H1 (cell line): Measurements from ENCODE around the gene GRM6. TPM values are rescaled to one million over a fixed set of nuclear protein-coding genes. Genes with fewer than 3 reads are reported as not detected.
A peak's percentile ranks its signal among the peaks of the same experiment; 100 is the strongest.

Experiments used
- CTCF ChIA-PET: fragments of 300-600 bp; sonication (Branson Sonifier 250); formaldehyde crosslinking; loops from one replicate; lab custom pipeline; 2021; ENCODE audit not compliant: partially characterized antibody; lab: Charles Lee
- POLR2A ChIA-PET: fragments of 300-600 bp; sonication (Branson Sonifier 250); formaldehyde crosslinking; loops from one replicate; lab custom pipeline; 2021; ENCODE audit warnings: inconsistent platforms; ENCODE audit not compliant: partially characterized antibody; lab: Charles Lee
- DNase-seq, 2 experiments: peaks; one replicate each; pipeline versions ENCODE4 v3.0.0 to v3.0.0-alpha.2; 2010 to 2022; ENCODE audit warnings: low spot score in 2 of 2, low read depth in 1 of 2, mixed read lengths in 1 of 2
- FAIRE-seq: peaks from 2 replicates; lab custom pipeline; 2011; peaks lifted over from hg19 to GRCh38; lab: Jason Lieb, UNC
- H2AFZ ChIP-seq: 2 replicates; pipeline ENCODE4 v1.8.1; 2012; ENCODE audit warnings: low read length, inconsistent platforms
- H2AK5ac ChIP-seq: 2 replicates; pipeline ENCODE4 v1.6.1; 2013; ENCODE audit warnings: low read depth, low read length
- H2BK120ac ChIP-seq: replicated peaks from 2 replicates; pipeline ENCODE3; 2013; ENCODE audit warnings: low read depth, low read length, inconsistent platforms
- H2BK12ac ChIP-seq: 2 replicates; pipeline ENCODE4 v1.6.1; 2013; ENCODE audit warnings: low read depth, low read length
- H2BK15ac ChIP-seq: 2 replicates; pipeline ENCODE4 v1.6.1; 2013; ENCODE audit warnings: low read length
- H2BK20ac ChIP-seq: 2 replicates; pipeline ENCODE4 v1.6.1; 2013; ENCODE audit warnings: low read length
- H2BK5ac ChIP-seq: 2 replicates; pipeline ENCODE4 v1.6.1; 2013; ENCODE audit warnings: low read depth, low read length
- H3K14ac ChIP-seq: 2 replicates; pipeline ENCODE4 v1.6.1; 2013; ENCODE audit warnings: inconsistent platforms; ENCODE audit not compliant: insufficient read length
- H3K18ac ChIP-seq: 2 replicates; pipeline ENCODE4 v1.6.1; 2013; ENCODE audit warnings: low read length; ENCODE audit errors: extremely low read depth
- H3K23ac ChIP-seq: 2 replicates; pipeline ENCODE4 v1.6.1; 2013; ENCODE audit warnings: inconsistent platforms; ENCODE audit not compliant: insufficient read length
- H3K23me2 ChIP-seq: 2 replicates; pipeline ENCODE4 v1.6.1; 2013; ENCODE audit warnings: low read depth, low read length
- H3K27ac ChIP-seq: 2 replicates; pipeline ENCODE4 v1.6.1; 2011; ENCODE audit warnings: low read depth, low read length, inconsistent platforms
- H3K27me3 ChIP-seq, 4 experiments: replicated peaks in 1 of 4; 1 replicate in 1 of 4; 2 replicates in 3 of 4; pipeline versions ENCODE4 v1.6.1 to v1.8.1; 2011 to 2013; ENCODE audit warnings: low read length in 3 of 4, mild to moderate bottlenecking in 3 of 4, inconsistent platforms in 2 of 4, mixed read lengths in 2 of 4, moderate library complexity in 1 of 4; ENCODE audit not compliant: control insufficient read depth in 3 of 4, insufficient read depth in 3 of 4; ENCODE audit errors: extremely low read depth in 1 of 4
- H3K36me3 ChIP-seq, 4 experiments: 2 replicates each; pipeline versions ENCODE4 v1.6.1 to v1.8.1; 2011 to 2013; ENCODE audit warnings: mild to moderate bottlenecking in 4 of 4, low read length in 3 of 4, moderate library complexity in 2 of 4, control low read depth in 1 of 4, inconsistent platforms in 1 of 4; ENCODE audit not compliant: insufficient read depth in 4 of 4, control insufficient read depth in 2 of 4
- H3K4ac ChIP-seq: replicated peaks from 2 replicates; pipeline ENCODE3; 2013; ENCODE audit warnings: low read length, low read depth, mixed read lengths, inconsistent platforms; ENCODE audit not compliant: insufficient read length
- H3K4me1 ChIP-seq, 4 experiments: replicated peaks in 1 of 4; 1 replicate in 1 of 4; 2 replicates in 3 of 4; pipeline versions ENCODE4 v1.6.1 to v1.8.1; 2011 to 2013; ENCODE audit warnings: low read length in 3 of 4, inconsistent platforms in 2 of 4, mixed read lengths in 1 of 4; ENCODE audit not compliant: insufficient read depth in 4 of 4, control insufficient read depth in 3 of 4
- H3K4me2 ChIP-seq, 2 experiments: 2 replicates each; pipeline versions ENCODE4 v1.6.1 to v1.8.1; 2011 to 2013; ENCODE audit warnings: low read depth in 2 of 2, low read length in 2 of 2, control low read depth in 1 of 2, inconsistent platforms in 1 of 2, mild to moderate bottlenecking in 1 of 2; ENCODE audit not compliant: insufficient read depth in 1 of 2
- H3K4me3 ChIP-seq, 4 experiments: fragments of 200-600, 300-600 bp in 1 of 4; sonication (generic), shearing (Covaris generic), sonication (Bioruptor Twin) in 1 of 4; 2 replicates each; pipeline versions ENCODE4 v1.5.1 to v1.8.1; 2011 to 2016; ENCODE audit warnings: low read length in 4 of 4, low read depth in 3 of 4, control low read depth in 2 of 4, inconsistent platforms in 2 of 4, mild to moderate bottlenecking in 2 of 4, mixed read lengths in 1 of 4, moderate library complexity in 1 of 4; ENCODE audit not compliant: insufficient read depth in 2 of 4; ENCODE audit errors: extremely low read depth in 1 of 4
- H3K56ac ChIP-seq: replicated peaks from 2 replicates; pipeline ENCODE3; 2013; ENCODE audit warnings: low read depth, mild to moderate bottlenecking, mixed read lengths, low read length, inconsistent platforms; ENCODE audit not compliant: insufficient read length
- H3K79me1 ChIP-seq: 2 replicates; pipeline ENCODE4 v1.6.1; 2013; ENCODE audit warnings: low read depth, low read length, control low read depth
- H3K79me2 ChIP-seq, 2 experiments: 2 replicates each; pipeline versions ENCODE4 v1.6.1 to v1.8.1; 2012 to 2013; ENCODE audit warnings: low read length in 2 of 2, mild to moderate bottlenecking in 2 of 2, inconsistent platforms in 1 of 2; ENCODE audit not compliant: insufficient read depth in 2 of 2, control insufficient read depth in 1 of 2
- H3K9ac ChIP-seq, 4 experiments: replicated peaks in 1 of 4; 1 replicate in 1 of 4; 2 replicates in 3 of 4; pipeline versions ENCODE4 v1.6.1 to v1.8.1; 2011 to 2013; ENCODE audit warnings: low read depth in 3 of 4, low read length in 3 of 4, control low read depth in 2 of 4, mild to moderate bottlenecking in 2 of 4, moderate library complexity in 2 of 4, inconsistent platforms in 1 of 4; ENCODE audit errors: extremely low read depth in 1 of 4
- H3K9me3 ChIP-seq, 2 experiments: 2 replicates each; pipeline versions ENCODE4 v1.6.1 to v1.8.1; 2012 to 2013; ENCODE audit warnings: mild to moderate bottlenecking in 2 of 2, moderate library complexity in 2 of 2, control low read depth in 1 of 2, inconsistent platforms in 1 of 2, low read depth in 1 of 2, low read length in 1 of 2, mixed read lengths in 1 of 2; ENCODE audit not compliant: insufficient read depth in 2 of 2
- H4K20me1 ChIP-seq, 2 experiments: replicated peaks in 1 of 2; 2 replicates each; pipeline versions ENCODE3 to v1.8.1; 2011 to 2013; ENCODE audit warnings: inconsistent platforms in 2 of 2, low read length in 2 of 2, mild to moderate bottlenecking in 1 of 2; ENCODE audit not compliant: insufficient read depth in 2 of 2, control insufficient read depth in 1 of 2
- H4K5ac ChIP-seq: 2 replicates; pipeline ENCODE4 v1.6.1; 2013; ENCODE audit warnings: low read length, low read depth, mixed read lengths, inconsistent platforms; ENCODE audit not compliant: insufficient read length
- H4K8ac ChIP-seq: 2 replicates; pipeline ENCODE4 v1.8.0; 2013; ENCODE audit warnings: mild to moderate bottlenecking, moderate library complexity, low read length, inconsistent platforms; ENCODE audit not compliant: insufficient read depth; ENCODE audit errors: extremely low read depth
- H4K91ac ChIP-seq: replicated peaks from 2 replicates; pipeline ENCODE3; 2013; ENCODE audit warnings: low read length, mixed read lengths, inconsistent platforms; ENCODE audit not compliant: insufficient read length
- KDM1A ChIP-seq: fragments of 200-600, 300-600 bp; sonication (generic); IDR thresholded peaks from 2 replicates; pipeline ENCODE4 v1.7.1; 2016; ENCODE audit warnings: mild to moderate bottlenecking, low read length, borderline replicate concordance
- ZNF274 ChIP-seq: IDR thresholded peaks from 2 replicates; pipeline ENCODE4 v1.7.0; 2012; ENCODE audit warnings: low read length, borderline replicate concordance; ENCODE audit errors: extremely low read depth
- WGBS, 2 experiments: shearing (Covaris generic) in 1 of 2; methylation state at CpG; one replicate each; pipeline versions ENCODE4 v1.1.6 to v1.1.7; 2013 to 2015; ENCODE audit warnings: low lambda C conversion rate in 2 of 2, mixed read lengths in 2 of 2, inconsistent platforms in 1 of 2, low coverage in 1 of 2, missing lambda C conversion rate in 1 of 2; ENCODE audit not compliant: insufficient replicate concordance in 2 of 2, insufficient coverage in 1 of 2, insufficient read length in 1 of 2; ENCODE audit errors: extremely low coverage in 1 of 2, missing lambda C conversion rate in 1 of 2; 5-methylcytosine and 5-hydroxymethylcytosine counted together
- polyA plus RNA-seq, 7 experiments: library from polyadenylated mRNA; depleted of rRNA in 3 of 7; stranded (reverse) in 5 of 7; unstranded in 2 of 7; fragments of >200 nt in 5 of 7; fragments of 200-250 nt in 2 of 7; gene quantifications; 1 replicate in 5 of 7; 2 replicates in 1 of 7; 4 replicates in 1 of 7; pipeline versions ENCODE4 v1.2.1 to v1.2.3, GENCODE V29; 2011 to 2013; ENCODE audit warnings: missing spikeins in 2 of 7, mixed read lengths in 2 of 7
- total RNA-seq: library from RNA; stranded (reverse); fragmentation: NEBNext Ultra II Directional; extraction: Animal tissue kit (Norgen Biotek cat#: 25700); gene quantifications from 2 replicates; pipeline ENCODE4 v1.2.1, GENCODE V29; 2021

GRM6 gene
- total and polyA plus RNA-seq, 2 of the 8 experiments (the other 6 are each of a cell fraction or from before 2014, with no cell fraction given) = not detected

DNA sequence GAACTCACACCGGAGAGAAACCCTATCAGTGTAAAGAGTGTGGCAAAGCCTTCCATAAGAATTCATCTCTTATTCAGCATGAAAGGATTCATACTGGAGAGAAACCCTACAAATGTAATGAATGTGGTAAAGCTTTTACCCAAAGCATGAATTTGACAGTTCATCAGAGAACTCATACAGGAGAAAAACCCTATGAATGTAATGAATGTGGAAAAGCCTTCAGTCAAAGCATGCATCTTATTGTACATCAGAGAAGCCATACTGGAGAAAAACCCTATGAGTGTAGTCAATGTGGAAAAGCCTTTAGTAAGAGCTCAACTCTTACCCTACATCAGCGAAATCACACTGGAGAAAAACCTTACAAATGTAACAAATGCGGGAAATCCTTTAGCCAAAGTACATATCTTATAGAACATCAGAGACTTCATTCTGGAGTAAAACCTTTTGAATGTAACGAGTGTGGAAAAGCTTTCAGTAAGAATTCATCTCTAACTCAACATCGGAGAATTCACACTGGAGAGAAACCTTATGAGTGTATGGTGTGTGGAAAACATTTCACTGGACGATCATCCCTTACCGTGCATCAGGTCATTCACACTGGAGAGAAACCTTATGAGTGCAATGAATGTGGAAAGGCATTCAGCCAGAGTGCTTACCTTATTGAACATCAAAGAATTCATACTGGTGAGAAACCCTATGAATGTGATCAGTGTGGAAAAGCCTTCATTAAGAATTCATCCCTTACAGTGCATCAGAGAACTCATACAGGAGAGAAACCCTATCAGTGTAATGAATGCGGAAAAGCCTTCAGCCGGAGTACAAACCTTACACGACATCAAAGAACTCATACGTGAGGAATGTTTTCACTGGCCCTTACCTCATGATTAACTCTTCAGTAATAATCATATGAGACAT, 63.0 kb downstream of the GRM6 start:
- no peak for DNase-seq
- TF ChIP-seq KDM1A (no peak), ZNF274 (peak; percentile 95)
- Histone ChIP-seq H3K36me3 (no peaks in the 10 kb centered on the region; a peak in 1 of 8 replicates), H4K5ac (no peak overlapping the region), H2BK20ac (no peak overlapping the region), H2BK5ac (no peak overlapping the region), H2BK12ac (no peak overlapping the region), H2BK15ac (no peak overlapping the region), H3K4ac (no peak overlapping the region), H3K23ac (no peak overlapping the region), H4K20me1 (no peaks in the 10 kb centered on the region), H4K8ac (no peak overlapping the region; the same call in 1 of the 2 replicates), H3K9ac (no peak overlapping the region), H3K18ac (no peak overlapping the region), H3K79me1 (no peaks in the 10 kb centered on the region), H3K4me2 (no peak overlapping the region), H2AK5ac (no peak overlapping the region), H3K4me3 (no peak overlapping the region), H3K56ac (no peak overlapping the region), H3K27ac (no peak overlapping the region), H3K14ac (no peak overlapping the region), H3K27me3 (no peaks in the 10 kb centered on the region), H2AFZ (no peak overlapping the region), H3K9me3 (peaks cover 91 to 93% of the 10 kb centered on the region in 2 experiments), H3K4me1 (no peaks in the 10 kb centered on the region), H2BK120ac (no peak overlapping the region), H3K23me2 (no peaks in the 10 kb centered on the region), H3K79me2 (no peaks in the 10 kb centered on the region), H4K91ac (no peak overlapping the region)
- no peak for FAIRE-seq
- ChIA-PET CTCF (interaction anchor here (1.0 kb wide), 1 partner anchor 29 kb away, joined by 3 read pairs; no protein-coding TSS in a partner anchor), POLR2A (no interaction called here)
- 90% methylated on average over 11 of the region's 11 CpGs; no CpG with 5 or more reads in 1 of the 2 experiments for WGBS, 2 experiments
